IMR-90 (cell line): ENCODE data around the gene ERMARD. TPM values are rescaled to one million over a fixed set of nuclear protein-coding genes. Genes with fewer than 3 reads are reported as not detected.

Source experiments
- ATAC-seq: fragments of 200-7000 bp; cut with Tn5 transposase; 2 replicates; pipeline ENCODE4 v1.9.1; 2020; ENCODE audit warnings: low read depth, mild to moderate bottlenecking, moderate library complexity
- BruUV-seq: library from RNA; stranded (reverse); fragments of 400-500 nt; replicated peaks from 2 replicates; lab custom pipeline; 2021; lab: Mats Ljungman, UMichigan
- CTCF ChIA-PET: fragments of 300-600 bp; formaldehyde crosslinking; extraction: SDS; loops from one replicate; lab custom pipeline; 2021; ENCODE audit warnings: antibody characterized with exemption; lab: Yijun Ruan, JAX
- POLR2A ChIA-PET: fragments of 300-600 bp; sonication (Branson Sonifier 250); formaldehyde crosslinking; loops from one replicate; lab custom pipeline; 2022; ENCODE audit warnings: antibody characterized with exemption; ENCODE audit not compliant: unreplicated experiment; lab: Charles Lee
- DNase-seq: peaks from one replicate; pipeline ENCODE4 v3.0.0; 2013
- H2AFZ ChIP-seq: replicated peaks from 2 replicates; pipeline ENCODE3; 2013; ENCODE audit warnings: low read length, mild to moderate bottlenecking; ENCODE audit not compliant: poor library complexity
- H2AK5ac ChIP-seq: 2 replicates; pipeline ENCODE4 v1.6.1; 2013; ENCODE audit warnings: low read depth, low read length, inconsistent platforms
- H2AK9ac ChIP-seq: replicated peaks from 2 replicates; pipeline ENCODE3; 2013; ENCODE audit warnings: mild to moderate bottlenecking, low read depth, low read length, moderate library complexity; ENCODE audit not compliant: poor library complexity
- H2BK120ac ChIP-seq: 2 replicates; pipeline ENCODE4 v1.6.1; 2013; ENCODE audit warnings: low read depth, low read length, inconsistent platforms
- H2BK15ac ChIP-seq: 3 replicates; pipeline ENCODE4 v1.6.1; 2013; ENCODE audit warnings: low read depth, low read length, inconsistent platforms
- H2BK20ac ChIP-seq: 2 replicates; pipeline ENCODE4 v1.6.1; 2013; ENCODE audit warnings: low read depth, mild to moderate bottlenecking, inconsistent platforms, low read length, moderate library complexity
- H2BK5ac ChIP-seq: 2 replicates; pipeline ENCODE4 v1.6.1; 2013; ENCODE audit warnings: mild to moderate bottlenecking, low read depth, low read length, inconsistent platforms; ENCODE audit not compliant: poor library complexity, severe bottlenecking
- H3K14ac ChIP-seq: replicated peaks from 2 replicates; pipeline ENCODE4 v1.6.1; 2013; ENCODE audit warnings: low read depth, low read length, inconsistent platforms
- H3K18ac ChIP-seq: 2 replicates; pipeline ENCODE4 v1.6.1; 2013; ENCODE audit warnings: low read depth, low read length, control low read depth
- H3K23ac ChIP-seq: 2 replicates; pipeline ENCODE4 v1.6.1; 2013; ENCODE audit warnings: low read depth, low read length, inconsistent platforms
- H3K27ac ChIP-seq: 2 replicates; pipeline ENCODE4 v1.5.1; 2013; ENCODE audit warnings: mild to moderate bottlenecking, control low read depth, low read length; ENCODE audit not compliant: insufficient read depth
- H3K27me3 ChIP-seq: 2 replicates; pipeline ENCODE4 v1.6.1; 2013; ENCODE audit warnings: low read length; ENCODE audit not compliant: control insufficient read depth, insufficient read depth
- H3K36me3 ChIP-seq: 2 replicates; pipeline ENCODE4 v1.6.1; 2013; ENCODE audit warnings: low read length, mixed read lengths; ENCODE audit not compliant: control insufficient read depth, insufficient read depth
- H3K4ac ChIP-seq: 2 replicates; pipeline ENCODE4 v1.6.1; 2013; ENCODE audit warnings: low read depth, low read length, inconsistent platforms
- H3K4me1 ChIP-seq: 2 replicates; pipeline ENCODE4 v1.6.1; 2013; ENCODE audit warnings: low read length, mixed read lengths; ENCODE audit not compliant: control insufficient read depth, insufficient read depth
- H3K4me2 ChIP-seq: 2 replicates; pipeline ENCODE4 v1.6.1; 2013; ENCODE audit warnings: low read depth, mild to moderate bottlenecking, control low read depth, low read length, moderate library complexity
- H3K4me3 ChIP-seq: 2 replicates; pipeline ENCODE4 v1.5.1; 2013; ENCODE audit warnings: low read depth, mild to moderate bottlenecking, control low read depth, low read length, moderate library complexity; ENCODE audit not compliant: insufficient read depth
- H3K56ac ChIP-seq: 2 replicates; pipeline ENCODE4 v1.6.1; 2013; ENCODE audit warnings: low read length, inconsistent platforms; ENCODE audit not compliant: insufficient read depth; ENCODE audit errors: extremely low read depth
- H3K79me1 ChIP-seq, 2 experiments: 2 replicates each; pipeline ENCODE4 v1.6.1; 2013; ENCODE audit warnings: low read length in 2 of 2, inconsistent platforms in 1 of 2, low read depth in 1 of 2
- H3K9ac ChIP-seq: 2 replicates; pipeline ENCODE4 v1.6.1; 2013; ENCODE audit warnings: low read depth, low read length, control low read depth
- H3K9me1 ChIP-seq: 2 replicates; pipeline ENCODE4 v1.6.1; 2013; ENCODE audit warnings: low read length, inconsistent platforms; ENCODE audit not compliant: insufficient read depth
- H3K9me3 ChIP-seq: 2 replicates; pipeline ENCODE4 v1.6.1; 2013; ENCODE audit warnings: low read length; ENCODE audit not compliant: control insufficient read depth, insufficient read depth
- H4K20me1 ChIP-seq: 2 replicates; pipeline ENCODE4 v1.6.1; 2013; ENCODE audit warnings: low read length, inconsistent platforms; ENCODE audit not compliant: insufficient read depth
- H4K5ac ChIP-seq: 2 replicates; pipeline ENCODE4 v1.6.1; 2013; ENCODE audit warnings: mild to moderate bottlenecking, low read depth, low read length, control low read depth
- H4K8ac ChIP-seq, 2 experiments: 2 replicates each; pipeline ENCODE4 v1.6.1; 2013; ENCODE audit warnings: low read depth in 2 of 2, low read length in 2 of 2, control low read depth in 1 of 2, inconsistent platforms in 1 of 2
- H4K91ac ChIP-seq: 2 replicates; pipeline ENCODE4 v1.6.1; 2013; ENCODE audit warnings: low read depth, low read length, inconsistent platforms; ENCODE audit not compliant: insufficient read depth
- BHLHE40 ChIP-seq: fragments of 150-350 bp; IDR thresholded peaks from 2 replicates; pipeline ENCODE4 v1.6.1; 2016; ENCODE audit warnings: mild to moderate bottlenecking, low read depth, low read length
- CEBPB ChIP-seq: IDR thresholded peaks from 2 replicates; pipeline ENCODE4 v1.6.1; 2012; ENCODE audit warnings: low read depth, low read length, improper control_type of control experiment
- CHD1 ChIP-seq: IDR thresholded peaks from 2 replicates; pipeline ENCODE4 v1.6.1; 2012; ENCODE audit warnings: low read depth, low read length, improper control_type of control experiment
- FOS ChIP-seq: fragments of 150-350 bp; IDR thresholded peaks from 2 replicates; pipeline ENCODE4 v1.6.1; 2016; ENCODE audit warnings: low read depth, low read length
- MAFK ChIP-seq: IDR thresholded peaks from 2 replicates; pipeline ENCODE4 v1.6.1; 2012; ENCODE audit warnings: low read depth, low read length, improper control_type of control experiment
- MXI1 ChIP-seq: IDR thresholded peaks from 2 replicates; pipeline ENCODE4 v1.6.1; 2012; ENCODE audit warnings: low read depth, mild to moderate bottlenecking, low read length, moderate library complexity, borderline replicate concordance
- NFE2L2 ChIP-seq: fragments of 150-350 bp; IDR thresholded peaks from 2 replicates; pipeline ENCODE4 v1.6.1; 2016; ENCODE audit warnings: low read depth, mild to moderate bottlenecking, low read length
- POLR2A ChIP-seq: IDR thresholded peaks from 2 replicates; pipeline ENCODE4 v1.6.1; 2012; ENCODE audit warnings: mild to moderate bottlenecking, low read depth, low read length
- RAD21 ChIP-seq: IDR thresholded peaks from 2 replicates; pipeline ENCODE4 v1.6.1; 2012; ENCODE audit warnings: low read length, improper control_type of control experiment
- RCOR1 ChIP-seq: IDR thresholded peaks from 2 replicates; pipeline ENCODE4 v1.6.1; 2012; ENCODE audit warnings: mild to moderate bottlenecking, low read length, improper control_type of control experiment; ENCODE audit not compliant: insufficient replicate concordance
- RFX5 ChIP-seq: IDR thresholded peaks from 2 replicates; pipeline ENCODE4 v1.8.0; 2012; ENCODE audit warnings: low read depth, mild to moderate bottlenecking, low read length, moderate library complexity
- SMC3 ChIP-seq: fragments of 150-350 bp; IDR thresholded peaks from 2 replicates; pipeline ENCODE4 v1.6.1; 2016; ENCODE audit warnings: low read depth, mild to moderate bottlenecking, antibody characterized with exemption, low read length, moderate library complexity
- WGBS, 2 experiments: methylation state at CpG; one replicate each; pipeline versions ENCODE4 v1.1.5 to v1.1.7; 2013; ENCODE audit warnings: missing lambda C conversion rate in 2 of 2; ENCODE audit not compliant: insufficient read length in 1 of 2; ENCODE audit errors: extremely low coverage in 2 of 2; 5-methylcytosine and 5-hydroxymethylcytosine counted together
- dilution Hi-C: fragments of 300-500 bp; cut with HindIII; formaldehyde crosslinking; loops from one replicate; pipeline ENCODE4 v1.14.3; 2018; ENCODE audit warnings: low sequenced_read_pairs; ENCODE audit not compliant: unreplicated experiment
- in situ Hi-C: fragments of 300-500 bp; cut with MboI; formaldehyde crosslinking; loops from 3 replicates; pipeline ENCODE4 v1.14.3; 2019; ENCODE audit warnings: low sequenced_read_pairs, inconsistent platforms, mixed read lengths
- intact Hi-C: fragments of 100-400 bp; cut with micrococcal nuclease; formaldehyde crosslinking; loops from 2 replicates; pipeline ENCODE4 v1.10.0; 2022
- polyA plus RNA-seq, 3 experiments: library from polyadenylated mRNA; depleted of rRNA; stranded (reverse); fragments of >200 nt; gene quantifications; 2 replicates each; pipeline ENCODE4 v1.2.3, GENCODE V29; 2012; ENCODE audit warnings: low replicate concordance in 1 of 3
- total RNA-seq: library from RNA; depleted of rRNA; stranded (reverse); fragments of >200 nt; gene quantifications from 2 replicates; pipeline ENCODE4 v1.2.3, GENCODE V29; 2012
- TF ChIP-seq, protein P1 (sequence below): fragments of 150-350 bp; IDR thresholded peaks from 2 replicates; pipeline ENCODE4 v1.6.1; 2017; ENCODE audit warnings: mild to moderate bottlenecking, antibody characterized with exemption, low read length, low read depth
- TF ChIP-seq, protein P2 (sequence below): conservative IDR thresholded peaks from 2 replicates; pipeline ENCODE4 v1.5.1; 2012; ENCODE audit warnings: mild to moderate bottlenecking, low read depth, low read length, improper control_type of control experiment
- TF ChIP-seq, protein P3 (sequence below): fragments of 150-350 bp; IDR thresholded peaks from 2 replicates; pipeline ENCODE4 v1.6.1; 2016; ENCODE audit warnings: low read depth, mild to moderate bottlenecking, low read length, moderate library complexity, borderline replicate concordance

The ERMARD gene
- total and polyA plus RNA-seq, 2 of the 4 experiments (the other 2 are of a cell fraction), result 15.1 to 25.4 TPM

DNA sequence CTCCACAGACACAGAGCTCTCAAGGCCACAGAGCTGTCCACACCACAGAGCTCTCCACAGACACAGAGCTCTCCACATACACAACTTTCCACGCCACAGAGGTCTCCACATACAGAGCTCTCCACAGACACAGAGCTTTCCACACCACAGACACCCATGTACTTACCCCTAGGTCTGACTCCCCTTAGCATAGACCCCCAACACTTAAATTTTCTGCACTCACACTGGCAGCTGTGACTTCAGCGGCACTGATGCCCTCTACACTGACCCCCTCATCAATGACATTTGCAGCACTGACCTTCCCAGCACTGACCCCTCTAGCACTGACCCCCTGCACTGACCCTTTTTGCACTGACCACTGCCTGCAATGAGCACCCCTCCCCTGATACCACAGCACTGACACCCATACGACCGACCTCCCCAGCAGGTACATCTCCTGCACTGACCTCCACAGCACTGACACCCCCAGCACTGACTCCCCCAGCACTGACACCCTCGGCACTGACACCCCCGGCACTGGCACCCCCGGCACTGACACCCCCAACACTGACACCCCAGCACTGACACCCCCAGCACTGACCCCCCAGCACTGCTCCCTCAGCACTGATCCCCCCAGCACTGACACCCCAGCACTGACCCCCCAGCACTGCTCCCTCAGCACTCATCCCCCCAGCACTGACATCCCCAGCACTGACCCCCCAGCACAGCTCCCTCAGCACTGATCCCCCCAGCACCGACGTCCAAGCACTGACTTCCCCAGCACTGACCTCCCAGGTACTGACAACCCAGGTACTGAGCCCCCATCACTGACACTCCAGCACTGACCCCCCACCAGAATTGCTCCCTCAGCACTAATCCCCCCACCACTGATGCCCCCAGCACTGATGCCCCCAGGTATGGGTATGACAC lies 56.5 kb downstream of the ERMARD start:
- H2AK5ac ChIP-seq, result no peak overlapping the region
- H2BK120ac ChIP-seq, result no peak overlapping the region
- intact Hi-C loops (no loop called here), in situ Hi-C loops (no loop called here), dilution Hi-C loops (no loop called here)
- H4K91ac ChIP-seq, result no peak overlapping the region
- no peaks in the 10 kb centered on the region for H3K9me1 ChIP-seq
- H3K14ac ChIP-seq, result no peak overlapping the region
- H3K18ac ChIP-seq, result no peak overlapping the region
- H2BK5ac ChIP-seq, result no peak overlapping the region
- WGBS, 2 experiments, result 56% methylated on average over 3 of the region's 9 CpGs; no CpG with 5 or more reads in 1 of the 2 experiments
- POLR2A ChIA-PET, result no interaction called here
- DNase-seq (no peak), ATAC-seq (no peak)
- H2BK20ac ChIP-seq, result no peak overlapping the region
- peaks cover 31% of the 10 kb centered on the region for H3K27me3 ChIP-seq
- H3K4me3 ChIP-seq, result no peak overlapping the region
- H3K9me3 ChIP-seq, result no peaks in the 10 kb centered on the region
- H3K56ac ChIP-seq, result no peak overlapping the region
- H4K5ac ChIP-seq, result no peak overlapping the region
- CTCF ChIA-PET, result interaction anchor here (3.3 kb wide), 1 partner anchor 24 kb away, joined by 13 read pairs; no protein-coding TSS in a partner anchor
- no peaks in the 10 kb centered on the region for H3K36me3 ChIP-seq
- no peak overlapping the region for H4K8ac ChIP-seq
- no peaks in the 10 kb centered on the region for H3K4me1 ChIP-seq
- no peak overlapping the region for H3K9ac ChIP-seq
- BruUV-seq, result no TSS peak
- H3K4me2 ChIP-seq, result no peak overlapping the region
- no peak overlapping the region for H2AK9ac ChIP-seq
- H2BK15ac ChIP-seq, result no peak overlapping the region
- H3K27ac ChIP-seq, result no peak overlapping the region
- H3K23ac ChIP-seq, result no peak overlapping the region
- no peaks in the 10 kb centered on the region for H4K20me1 ChIP-seq
- peak overlapping the region; percentile 32 for H2AFZ ChIP-seq
- H3K4ac ChIP-seq, result no peak overlapping the region
- H3K79me1 ChIP-seq, result no peaks in the 10 kb centered on the region
- TF ChIP-seq CHD1, result no peak
- TF ChIP-seq RFX5, result no peak
- no peak for TF ChIP-seq FOS
- TF ChIP-seq MAFK, result no peak
- no peak for TF ChIP-seq BHLHE40
- TF ChIP-seq, protein P1, sequence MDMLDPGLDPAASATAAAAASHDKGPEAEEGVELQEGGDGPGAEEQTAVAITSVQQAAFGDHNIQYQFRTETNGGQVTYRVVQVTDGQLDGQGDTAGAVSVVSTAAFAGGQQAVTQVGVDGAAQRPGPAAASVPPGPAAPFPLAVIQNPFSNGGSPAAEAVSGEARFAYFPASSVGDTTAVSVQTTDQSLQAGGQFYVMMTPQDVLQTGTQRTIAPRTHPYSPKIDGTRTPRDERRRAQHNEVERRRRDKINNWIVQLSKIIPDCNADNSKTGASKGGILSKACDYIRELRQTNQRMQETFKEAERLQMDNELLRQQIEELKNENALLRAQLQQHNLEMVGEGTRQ, result no peak
- no peak for TF ChIP-seq RCOR1
- no peak for TF ChIP-seq RAD21
- TF ChIP-seq POLR2A, result no peak
- no peak for TF ChIP-seq CEBPB
- TF ChIP-seq NFE2L2, result no peak
- TF ChIP-seq MXI1, result no peak
- TF ChIP-seq, protein P2, sequence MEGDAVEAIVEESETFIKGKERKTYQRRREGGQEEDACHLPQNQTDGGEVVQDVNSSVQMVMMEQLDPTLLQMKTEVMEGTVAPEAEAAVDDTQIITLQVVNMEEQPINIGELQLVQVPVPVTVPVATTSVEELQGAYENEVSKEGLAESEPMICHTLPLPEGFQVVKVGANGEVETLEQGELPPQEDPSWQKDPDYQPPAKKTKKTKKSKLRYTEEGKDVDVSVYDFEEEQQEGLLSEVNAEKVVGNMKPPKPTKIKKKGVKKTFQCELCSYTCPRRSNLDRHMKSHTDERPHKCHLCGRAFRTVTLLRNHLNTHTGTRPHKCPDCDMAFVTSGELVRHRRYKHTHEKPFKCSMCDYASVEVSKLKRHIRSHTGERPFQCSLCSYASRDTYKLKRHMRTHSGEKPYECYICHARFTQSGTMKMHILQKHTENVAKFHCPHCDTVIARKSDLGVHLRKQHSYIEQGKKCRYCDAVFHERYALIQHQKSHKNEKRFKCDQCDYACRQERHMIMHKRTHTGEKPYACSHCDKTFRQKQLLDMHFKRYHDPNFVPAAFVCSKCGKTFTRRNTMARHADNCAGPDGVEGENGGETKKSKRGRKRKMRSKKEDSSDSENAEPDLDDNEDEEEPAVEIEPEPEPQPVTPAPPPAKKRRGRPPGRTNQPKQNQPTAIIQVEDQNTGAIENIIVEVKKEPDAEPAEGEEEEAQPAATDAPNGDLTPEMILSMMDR, result no peak
- TF ChIP-seq SMC3, result no peak
- TF ChIP-seq, protein P3, sequence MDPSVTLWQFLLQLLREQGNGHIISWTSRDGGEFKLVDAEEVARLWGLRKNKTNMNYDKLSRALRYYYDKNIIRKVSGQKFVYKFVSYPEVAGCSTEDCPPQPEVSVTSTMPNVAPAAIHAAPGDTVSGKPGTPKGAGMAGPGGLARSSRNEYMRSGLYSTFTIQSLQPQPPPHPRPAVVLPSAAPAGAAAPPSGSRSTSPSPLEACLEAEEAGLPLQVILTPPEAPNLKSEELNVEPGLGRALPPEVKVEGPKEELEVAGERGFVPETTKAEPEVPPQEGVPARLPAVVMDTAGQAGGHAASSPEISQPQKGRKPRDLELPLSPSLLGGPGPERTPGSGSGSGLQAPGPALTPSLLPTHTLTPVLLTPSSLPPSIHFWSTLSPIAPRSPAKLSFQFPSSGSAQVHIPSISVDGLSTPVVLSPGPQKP, result no peak
